GM18858 (cell line): ENCODE measurements around the gene TP53AIP1.
A peak's percentile ranks its signal among the peaks of the same experiment; 100 is the strongest.

ENCODE experiments used
- ATAC-seq: cut with Tn5 transposase; IDR thresholded peaks from one replicate; pipeline ENCODE4 v1.9.1; 2021; ENCODE audit not compliant: unreplicated experiment

The TP53AIP1 gene, protein sequence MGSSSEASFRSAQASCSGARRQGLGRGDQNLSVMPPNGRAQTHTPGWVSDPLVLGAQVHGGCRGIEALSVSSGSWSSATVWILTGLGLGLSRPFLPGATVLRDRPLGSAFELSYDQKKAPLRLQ

DNA sequence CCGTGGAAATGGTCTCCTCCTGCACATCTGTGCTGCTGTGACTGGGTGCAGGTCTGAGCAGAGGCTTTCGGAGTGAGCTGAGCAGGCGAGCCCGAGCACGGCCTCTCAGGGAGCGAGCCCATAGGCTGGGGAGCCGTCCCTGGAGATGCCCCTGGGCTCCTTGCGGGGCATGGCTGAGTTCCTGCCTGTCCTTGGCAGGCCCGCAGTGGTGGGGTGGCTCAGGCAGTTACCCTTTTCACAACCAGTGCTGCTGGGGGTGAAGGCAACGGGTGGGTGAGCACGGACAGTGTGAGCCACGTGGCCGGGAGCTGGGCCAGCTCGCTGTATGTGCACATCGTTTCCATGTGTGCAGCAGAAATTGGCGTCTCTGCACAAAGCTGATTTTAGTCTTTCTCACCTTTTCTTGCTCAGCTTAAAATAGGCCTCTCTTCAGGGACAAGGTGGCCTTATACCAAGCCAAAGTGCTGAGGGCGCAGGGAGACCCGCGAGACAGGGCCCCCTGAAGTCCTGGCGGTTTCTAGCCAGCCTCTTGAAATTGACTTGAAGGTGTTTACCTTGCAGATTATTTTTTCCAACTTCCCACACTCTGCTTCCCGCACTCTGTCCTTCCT, at the start of gene TP53AIP1:
TSS of gene TP53AIP1 (minus strand) at position 55 of the 611 bp plus-strand sequence. CDS start 5,053 bp downstream, outside the sequence.
- no peak for ATAC-seq

DNA sequence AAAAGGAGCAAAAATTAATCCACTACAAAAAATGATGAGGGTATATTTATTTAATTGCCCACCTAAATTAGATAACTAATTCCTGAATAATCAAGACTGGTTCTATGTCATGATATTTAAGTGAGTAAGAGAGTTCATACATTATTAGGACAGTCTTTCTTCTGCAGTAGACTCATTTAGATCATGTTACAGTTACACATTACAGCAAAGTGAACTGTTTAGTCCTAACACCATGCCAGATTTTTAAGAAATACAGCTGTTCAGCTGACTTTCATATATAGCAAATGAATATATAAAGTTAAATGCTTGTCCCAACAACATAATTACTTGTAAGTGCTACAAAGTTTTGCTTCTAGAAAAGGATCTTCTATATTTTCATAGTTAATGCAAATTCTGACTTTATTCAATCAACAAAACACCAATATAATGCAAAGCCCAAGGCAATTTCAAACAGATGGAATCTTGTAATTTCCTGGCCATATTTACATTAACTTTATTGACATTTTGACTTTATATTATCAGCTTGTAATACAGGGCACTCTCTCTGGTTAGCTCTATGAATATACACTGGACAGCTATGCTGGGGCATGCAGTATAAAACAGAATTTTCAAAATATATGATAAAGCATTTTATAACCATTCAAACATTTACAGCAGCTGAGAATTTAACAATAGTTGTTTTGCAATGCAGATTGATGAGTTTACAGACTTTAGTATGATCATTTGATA, 45.7 kb upstream of the TP53AIP1 start:
- no peak for ATAC-seq

DNA sequence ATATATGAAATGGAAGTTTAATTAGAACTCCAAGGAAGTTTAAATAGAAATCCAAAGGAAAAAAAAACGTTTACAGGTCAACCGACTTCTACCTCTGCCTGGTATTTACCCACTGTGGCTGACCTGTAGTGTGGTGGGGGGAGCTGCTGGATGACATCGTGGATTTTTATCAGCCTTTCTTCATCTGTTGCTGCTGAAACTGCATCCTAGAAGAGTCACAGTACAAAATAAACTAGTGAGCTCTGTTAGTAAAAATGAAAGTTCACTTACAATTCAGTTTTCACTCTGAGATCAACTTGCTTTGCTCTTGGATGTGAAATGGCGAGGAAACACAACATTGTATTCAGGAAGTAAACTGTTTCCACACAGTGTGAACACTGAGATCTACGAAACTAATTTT, 43.2 kb upstream of the TP53AIP1 start:
- ATAC-seq: no peak

DNA sequence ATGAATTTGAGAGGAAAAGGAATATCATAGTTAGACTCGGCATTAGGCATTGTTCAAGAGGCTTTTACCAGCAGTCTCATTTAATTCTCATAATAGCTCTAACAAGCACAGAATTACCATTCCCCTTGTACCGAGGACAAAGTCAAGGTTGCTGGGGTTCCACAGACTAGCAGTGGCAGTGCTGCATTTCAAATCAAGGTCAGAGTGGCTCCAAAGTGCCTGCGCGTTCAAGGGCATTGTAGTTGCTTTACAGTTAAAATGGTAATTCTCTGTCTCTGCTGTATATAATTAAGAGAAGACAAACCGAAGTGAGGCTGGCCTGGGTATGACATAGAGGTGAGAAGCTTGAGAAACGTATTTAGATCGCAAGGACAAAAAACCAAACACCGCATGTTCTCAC, 40.4 kb upstream of the TP53AIP1 start:
- ATAC-seq: no peak

DNA sequence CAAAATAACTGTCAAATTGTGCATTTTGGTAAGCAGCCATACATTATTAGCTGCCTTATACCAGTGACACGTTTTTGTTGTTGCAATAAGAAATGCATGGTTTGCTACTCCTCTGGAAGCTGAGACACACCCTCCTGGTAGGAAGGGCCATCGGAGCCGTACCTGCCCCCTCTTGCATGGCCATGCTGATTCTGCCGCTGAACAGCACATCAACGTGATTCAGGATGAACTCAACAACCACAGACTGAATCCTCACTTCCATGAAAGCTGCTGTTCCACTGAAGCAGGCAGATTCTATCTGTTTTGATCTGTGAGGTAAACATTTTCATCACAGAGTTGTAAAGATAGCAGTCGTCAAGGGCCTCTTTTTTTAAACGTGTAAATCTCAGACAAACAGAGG, 38.6 kb upstream of the TP53AIP1 start:
- ATAC-seq: no peak

DNA sequence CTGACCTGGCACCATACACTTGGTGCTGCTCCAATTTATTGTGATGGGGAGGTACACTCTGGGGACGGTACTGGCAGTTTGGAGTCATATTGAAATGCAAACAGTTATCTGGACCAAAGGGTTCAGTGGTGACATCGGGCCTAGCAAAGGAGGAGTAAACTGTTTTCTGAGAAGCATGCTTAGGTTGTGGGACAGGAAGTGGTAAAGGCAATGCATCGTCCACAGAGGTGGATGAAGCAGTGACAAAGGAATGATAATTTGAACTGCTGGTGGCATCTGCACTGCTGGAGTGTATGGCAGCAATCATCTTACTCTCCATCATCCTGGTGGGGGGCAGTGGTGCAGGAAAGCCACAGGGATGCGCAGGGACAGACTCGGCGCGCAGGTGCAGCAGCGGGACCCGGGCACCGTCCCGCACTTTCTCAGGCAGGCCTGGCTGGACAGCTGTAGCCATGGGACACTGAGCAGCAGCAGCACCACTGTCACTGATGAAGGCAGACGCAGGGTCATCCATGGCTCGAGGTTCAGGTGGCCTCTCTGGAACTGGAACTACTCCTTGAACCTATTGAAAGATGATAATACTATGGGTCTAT, 28.0 kb upstream of the TP53AIP1 start:
- ATAC-seq: no peak

DNA sequence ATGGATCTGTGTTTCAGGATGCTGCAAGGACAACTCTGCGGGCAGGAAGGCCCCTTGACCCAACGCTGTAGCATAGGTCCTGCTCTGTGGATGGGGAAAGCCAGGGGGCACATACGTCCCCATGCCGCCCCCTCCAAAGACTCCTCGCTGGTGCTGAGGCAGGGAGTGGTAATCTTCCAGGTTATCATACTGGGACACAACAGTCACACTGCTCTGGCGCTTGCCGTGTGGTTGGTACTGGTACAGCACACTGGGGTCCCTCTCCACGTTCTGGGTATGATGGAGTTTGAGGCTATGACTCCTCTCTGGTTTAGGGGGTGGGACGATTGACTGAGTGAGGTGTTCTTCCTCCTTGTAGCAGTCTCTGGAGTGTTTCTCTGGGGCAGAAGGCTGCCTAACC, 26.2 kb upstream of the TP53AIP1 start:
- ATAC-seq: no peak

DNA sequence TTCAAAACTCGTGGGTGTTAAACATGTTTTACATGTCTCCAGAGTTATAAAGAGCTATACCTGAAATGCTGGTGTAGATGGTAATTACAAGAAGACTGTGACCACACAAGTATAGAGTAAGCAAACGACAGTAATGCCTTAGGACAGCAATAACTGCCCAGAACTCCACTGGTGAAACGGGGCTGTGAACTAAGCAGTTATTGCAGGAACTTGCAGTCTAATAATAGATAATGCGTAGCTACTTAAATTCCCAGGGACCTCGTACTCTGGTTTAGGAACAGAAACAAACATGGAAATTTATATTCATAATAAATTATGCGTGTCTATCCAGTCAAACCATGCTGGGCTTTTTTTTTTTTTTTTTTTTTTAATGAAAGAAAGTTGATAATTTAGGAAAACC, 24.9 kb upstream of the TP53AIP1 start:
- ATAC-seq: no peak

DNA sequence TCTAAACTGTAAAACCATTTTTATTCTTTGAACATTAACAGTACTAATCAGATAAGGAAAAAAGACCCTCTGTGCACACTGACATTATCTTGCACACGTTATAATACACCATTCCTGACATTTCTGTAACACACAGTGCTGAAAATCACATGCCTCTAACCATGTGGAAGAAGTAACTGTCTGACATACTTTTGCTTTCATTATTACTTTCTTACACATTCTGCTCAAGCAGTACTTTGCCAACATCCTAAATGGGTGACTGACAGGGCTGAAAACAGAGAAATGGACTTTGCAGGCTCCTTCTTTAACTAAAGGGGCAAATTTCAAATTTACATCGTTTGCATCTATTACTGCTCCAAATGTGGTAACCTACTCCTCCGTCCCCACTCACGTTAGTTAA, 22.8 kb upstream of the TP53AIP1 start:
- ATAC-seq: peak; percentile 99

DNA sequence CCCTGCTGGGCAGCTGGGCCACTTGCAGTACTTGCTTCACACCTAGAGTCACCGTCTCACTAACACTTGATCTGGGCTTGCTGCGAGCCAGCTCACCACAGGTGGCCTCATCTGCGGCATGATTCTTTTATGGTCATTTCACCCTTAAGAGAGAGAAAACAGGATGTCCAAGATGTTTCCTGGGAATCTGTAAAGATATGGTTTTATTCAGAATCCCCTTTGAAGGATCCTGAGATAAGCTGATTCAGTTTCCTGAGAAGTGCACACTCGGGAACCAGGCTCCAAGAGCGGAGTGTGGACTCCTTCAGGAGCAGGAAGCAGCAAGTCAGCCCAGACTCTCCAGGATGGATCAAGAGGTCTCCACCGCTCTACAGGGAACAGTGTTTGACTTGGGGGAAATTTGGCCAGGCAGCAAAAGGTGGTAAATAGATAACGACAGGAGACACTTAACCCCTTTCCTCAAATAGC, 21.8 kb upstream of the TP53AIP1 start:
- no peak for ATAC-seq

DNA sequence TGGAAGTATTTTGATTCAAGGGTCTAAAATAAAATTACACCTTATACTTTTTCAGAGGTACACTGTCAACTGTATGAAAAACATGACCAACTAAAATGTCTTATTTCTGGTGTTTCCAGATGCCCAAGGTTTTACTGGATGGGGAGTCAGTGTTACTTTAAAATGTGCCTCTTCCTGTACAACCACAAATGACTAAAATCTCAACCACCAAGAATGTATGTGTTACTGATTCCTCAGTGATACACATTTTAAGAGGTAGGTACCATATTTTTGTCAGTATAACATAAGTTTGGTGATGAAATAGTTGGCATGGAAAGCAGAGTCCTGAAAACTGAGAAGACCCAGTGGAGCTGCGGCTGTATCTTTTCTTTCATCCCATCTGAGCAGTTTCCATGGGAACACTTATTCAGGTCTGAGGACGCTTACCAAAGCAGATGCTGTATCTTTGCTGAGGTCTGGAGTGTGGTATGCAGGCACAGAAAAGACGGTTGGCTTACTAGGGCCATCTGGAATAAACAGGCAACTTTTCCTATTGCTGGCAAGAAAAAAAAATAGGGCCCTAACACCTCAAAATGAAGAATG, 21.2 kb upstream of the TP53AIP1 start:
- ATAC-seq: no peak

DNA sequence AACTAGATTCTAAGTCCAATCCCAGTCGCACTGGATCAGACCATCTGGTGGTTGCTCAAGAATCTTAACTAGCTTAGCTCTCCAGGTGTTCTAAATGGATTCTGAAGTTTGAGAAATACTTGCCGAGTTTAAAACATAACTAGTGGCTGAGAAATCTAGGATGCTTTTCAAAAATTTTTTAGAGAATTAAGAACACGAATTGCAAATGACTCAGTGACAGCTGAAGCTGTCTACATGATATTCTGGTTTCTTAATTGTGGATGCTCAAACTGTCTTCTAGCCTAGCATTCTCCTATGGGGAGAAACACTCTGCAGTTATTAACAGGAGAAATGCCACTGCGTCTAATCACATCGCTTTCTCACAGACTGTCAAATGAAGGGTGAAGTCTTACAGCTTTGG, 20.2 kb upstream of the TP53AIP1 start:
- no peak for ATAC-seq

DNA sequence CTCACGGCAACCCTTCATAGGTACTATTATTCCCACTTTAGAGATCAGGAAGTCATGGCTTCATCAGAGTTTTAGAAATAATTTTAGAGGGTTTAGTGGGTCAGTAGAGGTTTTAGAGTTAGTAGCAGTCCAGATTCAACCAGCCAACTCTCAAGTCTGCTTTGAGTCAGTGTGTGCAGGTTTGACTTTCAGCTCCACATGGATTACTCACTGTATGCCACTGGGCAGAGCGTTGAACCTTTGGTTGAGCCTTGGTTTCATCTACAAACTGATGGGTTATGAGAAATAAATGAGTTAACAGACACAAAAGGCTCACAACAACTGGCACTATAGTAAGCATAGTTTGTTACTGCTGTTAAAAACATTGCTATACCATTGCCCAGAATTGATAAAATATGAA, 19.0 kb upstream of the TP53AIP1 start:
- ATAC-seq: no peak

DNA sequence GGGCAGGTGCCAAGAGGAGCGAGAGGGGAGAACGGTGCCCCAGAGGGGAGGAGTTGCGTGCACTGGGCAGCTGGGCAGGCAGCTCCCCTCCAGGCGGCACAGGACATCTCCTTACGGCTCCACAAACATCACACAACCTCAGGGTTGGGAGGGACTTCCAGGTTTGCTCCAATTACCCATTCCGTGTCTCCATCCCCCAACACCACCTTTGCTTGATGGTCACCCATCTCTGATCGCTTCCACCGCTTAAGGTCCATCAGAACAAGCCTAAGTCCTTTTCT, 14.5 kb upstream of the TP53AIP1 start:
- ATAC-seq: no peak

DNA sequence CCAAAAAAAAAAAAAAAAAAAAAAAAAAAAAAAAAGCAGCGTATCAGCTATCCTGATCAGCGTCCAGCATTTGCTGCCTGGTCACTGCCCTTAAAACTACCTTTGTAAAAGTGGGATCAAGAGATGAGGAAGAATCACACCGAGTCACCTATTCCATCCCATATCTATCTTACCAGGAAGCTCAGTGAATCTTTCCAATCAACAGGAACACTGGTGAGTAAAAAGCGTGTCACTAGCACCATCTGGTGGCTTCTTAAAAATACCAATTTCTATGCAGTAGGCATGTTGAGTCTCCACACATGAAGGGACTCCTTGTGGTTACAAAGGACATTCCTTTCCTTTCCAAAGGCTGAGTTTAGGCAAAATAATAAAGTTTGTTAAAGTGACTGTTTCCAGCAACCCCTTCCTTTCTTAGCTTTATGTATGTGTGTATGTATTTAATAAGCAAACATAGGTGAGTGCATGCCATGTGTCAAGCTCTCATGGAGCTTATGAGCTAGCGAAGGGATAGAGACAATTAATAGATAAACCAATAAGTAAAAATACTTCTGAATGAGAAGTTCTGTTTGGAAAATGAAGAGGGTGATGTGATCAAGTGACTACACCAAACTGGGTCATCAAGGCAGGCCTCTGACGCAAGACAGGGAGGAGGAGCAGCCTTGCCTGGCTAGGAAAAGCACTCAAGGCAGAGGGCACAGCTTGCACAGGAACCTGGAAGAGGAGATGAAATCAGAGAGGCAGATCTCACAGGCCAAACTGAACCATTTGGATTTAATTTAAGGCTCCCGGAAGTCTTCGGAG, 13.9 kb upstream of the TP53AIP1 start:
- ATAC-seq: no peak

DNA sequence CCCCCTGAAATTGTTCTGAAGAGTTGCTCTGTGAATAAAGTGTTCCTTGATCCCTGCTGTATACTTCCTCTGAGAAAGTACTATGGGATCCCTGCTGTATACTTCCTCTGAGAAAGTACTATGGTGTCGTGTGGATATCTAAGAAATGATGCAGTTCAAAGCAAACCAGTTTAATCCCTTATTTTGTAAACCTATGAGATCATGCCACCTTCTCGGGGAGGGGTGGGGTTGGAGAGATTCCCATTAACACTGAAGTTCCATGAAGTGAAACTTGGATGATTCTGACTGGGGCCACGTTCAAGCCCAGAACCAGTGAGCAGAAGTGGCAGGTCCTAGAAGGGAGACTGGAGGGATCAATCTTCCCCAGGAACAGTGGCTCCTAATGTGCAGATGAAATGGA, 13.0 kb upstream of the TP53AIP1 start:
- ATAC-seq: no peak

DNA sequence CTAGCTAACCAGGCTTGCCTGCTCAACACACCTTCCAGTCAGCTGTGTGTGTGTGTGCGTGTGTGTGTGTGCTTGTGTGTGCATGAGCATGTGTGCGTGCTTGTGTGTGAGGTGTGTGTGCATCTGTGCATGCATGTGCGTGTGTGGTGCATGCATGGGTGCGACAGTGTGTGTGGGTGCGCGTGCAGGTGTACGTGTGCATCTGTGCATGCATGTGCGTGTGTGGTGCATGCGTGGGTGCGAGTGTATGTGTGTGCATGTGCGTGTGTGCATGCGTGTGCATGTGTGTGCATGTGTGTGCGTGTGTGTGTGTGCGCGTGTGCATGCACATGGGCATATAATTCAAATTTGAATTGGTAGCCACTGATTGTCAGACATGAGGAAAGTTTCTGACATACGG, 10.5 kb upstream of the TP53AIP1 start:
- ATAC-seq: no peak

DNA sequence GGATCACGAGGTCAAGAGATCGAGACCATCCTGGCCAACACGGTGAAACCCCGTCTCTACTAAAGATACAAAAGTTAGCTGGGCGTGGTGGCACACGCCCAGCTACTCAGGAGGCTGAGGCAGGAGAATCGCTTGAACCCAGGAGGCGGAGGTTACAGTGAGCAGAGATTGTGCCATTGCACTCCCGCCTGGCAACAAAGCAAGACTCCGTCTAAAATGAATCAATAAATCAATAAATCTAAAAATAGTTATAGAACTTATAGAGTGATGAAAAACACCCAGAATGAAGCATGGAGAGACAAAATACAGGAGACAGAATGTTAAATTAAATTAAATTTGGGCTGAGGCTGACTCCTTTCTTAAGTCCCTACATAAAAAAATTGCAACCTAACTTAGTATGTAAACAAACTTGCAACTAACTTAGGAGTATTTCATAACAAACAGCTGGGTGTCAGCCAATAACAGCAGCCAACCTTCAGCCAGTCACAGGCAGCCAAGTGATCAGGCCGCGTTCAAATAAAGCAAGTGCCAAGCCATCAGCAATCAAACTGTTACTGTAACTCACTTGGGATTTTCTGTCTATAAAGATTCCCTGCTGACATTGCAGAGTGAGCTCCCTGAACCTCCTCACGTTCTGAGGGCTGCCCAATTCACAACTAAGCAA, 7.3 kb upstream of the TP53AIP1 start:
- no peak for ATAC-seq

DNA sequence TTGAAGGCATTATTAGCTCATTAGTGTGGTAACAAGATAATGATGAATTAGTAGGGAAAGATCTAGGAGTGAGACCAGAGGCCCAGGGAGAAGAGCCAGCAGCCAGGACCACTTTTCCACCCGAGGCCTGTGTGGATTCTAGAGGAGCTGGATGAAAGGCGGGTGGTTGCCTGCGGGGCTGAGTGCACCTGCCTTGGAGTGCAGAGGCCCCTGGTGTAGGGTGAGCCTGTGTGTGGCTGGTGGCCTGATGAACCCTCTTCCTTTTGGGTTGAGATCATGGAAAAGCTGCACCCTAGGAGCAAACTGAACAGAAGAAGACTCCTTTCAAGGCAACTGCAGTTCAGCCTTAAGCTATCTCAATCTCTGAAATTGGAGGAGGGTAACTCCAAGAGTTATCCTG, 5.9 kb upstream of the TP53AIP1 start:
- ATAC-seq: no peak

DNA sequence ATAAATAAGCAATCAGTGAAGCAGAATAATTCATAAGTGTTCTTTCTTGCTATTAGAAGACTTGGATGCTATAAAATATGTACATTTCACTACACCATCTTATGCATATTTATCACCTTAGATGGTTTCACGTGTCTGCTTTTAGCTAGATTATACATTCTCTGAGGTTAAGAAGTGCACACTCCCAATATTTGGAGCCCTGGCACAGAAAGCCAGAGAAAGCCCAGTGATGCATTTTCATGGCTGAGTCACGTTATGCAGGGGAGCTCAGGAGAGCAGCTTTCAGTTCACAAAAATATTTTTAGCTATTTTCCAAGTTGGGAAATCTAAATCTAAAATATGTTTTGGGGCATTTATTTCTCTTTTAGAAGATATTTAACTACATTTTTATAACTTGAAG, 5.1 kb upstream of the TP53AIP1 start:
- ATAC-seq: no peak

DNA sequence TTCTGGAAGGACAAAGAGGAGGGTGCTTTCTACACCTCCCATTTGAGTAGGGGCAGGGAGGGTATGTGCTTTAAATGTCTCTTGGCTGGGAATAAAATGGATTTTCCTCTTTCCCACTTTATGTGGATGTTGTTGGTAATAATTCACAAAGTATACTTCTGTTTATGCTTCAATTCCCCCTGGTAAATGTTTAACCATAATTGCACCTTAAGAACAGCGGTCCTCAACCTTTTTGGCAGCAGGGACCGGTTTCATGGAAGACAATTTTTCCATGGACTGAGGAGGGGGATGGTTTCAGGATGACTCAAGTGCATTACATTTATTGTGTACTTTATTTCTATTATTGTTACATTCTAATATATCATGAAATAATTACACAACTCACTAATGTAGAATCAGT, 4.0 kb upstream of the TP53AIP1 start:
- no peak for ATAC-seq
